NAMALWA (cell line): ENCODE results near the gene IL31.
"Not testable (repeated sequence)": the region's sequence is repeated elsewhere in the genome, so short reads cannot be mapped to it uniquely, and the experiment has no call there.

Experiments
- DNase-seq: peaks from one replicate; pipeline ENCODE4 v3.0.0-alpha.2; 2015; ENCODE audit warnings: low spot score

Gene IL31

DNA sequence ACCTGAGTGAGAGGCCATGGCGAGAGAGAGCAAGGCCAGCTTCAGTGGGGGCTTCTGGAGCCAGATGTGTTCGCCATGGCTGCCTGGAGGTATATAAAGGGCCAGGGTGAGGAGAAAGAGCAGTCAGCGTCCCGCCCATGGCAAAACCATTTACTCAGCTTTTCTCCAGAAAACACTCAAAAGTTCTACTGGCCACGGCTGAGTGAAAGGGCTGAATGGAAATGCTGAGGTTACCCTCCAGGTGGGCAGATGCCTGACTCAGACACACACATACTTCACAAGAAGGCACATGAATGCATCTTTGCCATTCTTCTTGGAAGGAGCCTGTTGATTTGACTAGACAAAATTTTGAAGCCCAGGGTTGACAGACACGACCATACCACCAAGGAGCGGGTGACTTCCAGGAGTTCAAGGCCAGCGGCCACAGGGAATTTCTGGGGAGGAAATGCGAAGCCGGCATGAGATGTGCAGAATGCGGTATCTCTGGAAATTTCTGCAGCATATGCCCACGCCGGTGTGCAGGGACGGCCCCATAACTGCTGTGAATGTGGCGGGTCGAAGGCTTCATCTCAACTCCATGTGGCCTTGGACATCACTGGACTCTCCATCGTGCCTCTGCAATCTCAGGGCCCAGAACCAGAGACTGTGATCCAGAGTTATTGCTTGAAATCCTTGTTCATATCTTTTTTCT, at the start of gene IL31:
Gene IL31, minus strand, starts transcription at position 67 of the 691 bp plus-strand sequence. Its CDS starts 49 bp downstream, at position 18.
- DNase-seq = no peak

DNA sequence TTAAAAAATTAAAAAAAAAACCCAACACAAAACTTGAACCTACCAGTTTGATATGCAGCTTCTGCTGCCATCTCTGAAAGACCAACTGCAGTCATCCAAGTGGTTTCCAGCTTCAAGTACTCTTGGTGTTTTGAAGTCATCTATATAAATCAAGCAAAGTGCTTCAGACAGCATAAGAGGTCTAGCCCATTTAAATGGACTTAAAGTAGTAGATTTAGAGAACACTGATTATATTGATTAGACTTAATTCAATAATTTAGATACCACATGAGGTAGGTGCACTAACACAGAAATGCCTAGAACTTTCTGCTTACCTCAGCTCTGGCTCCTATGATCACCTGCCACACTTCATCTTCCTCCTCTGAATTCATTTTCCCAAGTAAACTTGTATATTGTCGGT, 42.4 kb upstream of the IL31 start:
- no peak for DNase-seq

GRCh38 chr12:122215771-122216170, 41.8 kb upstream of the IL31 start:
- DNase-seq = no peak

- DNase-seq = no peak
Measured at GRCh38 chr12:122208073-122208820, 34.2 kb upstream of the IL31 start.

GRCh38 chr12:122207391-122207790, 33.4 kb upstream of the IL31 start:
- no peak for DNase-seq

- no peak for DNase-seq
Measured at GRCh38 chr12:122206976-122207375, 33.0 kb upstream of the IL31 start.

- no peak for DNase-seq
Measured at GRCh38 chr12:122206111-122206881, 32.3 kb upstream of the IL31 start.

DNA sequence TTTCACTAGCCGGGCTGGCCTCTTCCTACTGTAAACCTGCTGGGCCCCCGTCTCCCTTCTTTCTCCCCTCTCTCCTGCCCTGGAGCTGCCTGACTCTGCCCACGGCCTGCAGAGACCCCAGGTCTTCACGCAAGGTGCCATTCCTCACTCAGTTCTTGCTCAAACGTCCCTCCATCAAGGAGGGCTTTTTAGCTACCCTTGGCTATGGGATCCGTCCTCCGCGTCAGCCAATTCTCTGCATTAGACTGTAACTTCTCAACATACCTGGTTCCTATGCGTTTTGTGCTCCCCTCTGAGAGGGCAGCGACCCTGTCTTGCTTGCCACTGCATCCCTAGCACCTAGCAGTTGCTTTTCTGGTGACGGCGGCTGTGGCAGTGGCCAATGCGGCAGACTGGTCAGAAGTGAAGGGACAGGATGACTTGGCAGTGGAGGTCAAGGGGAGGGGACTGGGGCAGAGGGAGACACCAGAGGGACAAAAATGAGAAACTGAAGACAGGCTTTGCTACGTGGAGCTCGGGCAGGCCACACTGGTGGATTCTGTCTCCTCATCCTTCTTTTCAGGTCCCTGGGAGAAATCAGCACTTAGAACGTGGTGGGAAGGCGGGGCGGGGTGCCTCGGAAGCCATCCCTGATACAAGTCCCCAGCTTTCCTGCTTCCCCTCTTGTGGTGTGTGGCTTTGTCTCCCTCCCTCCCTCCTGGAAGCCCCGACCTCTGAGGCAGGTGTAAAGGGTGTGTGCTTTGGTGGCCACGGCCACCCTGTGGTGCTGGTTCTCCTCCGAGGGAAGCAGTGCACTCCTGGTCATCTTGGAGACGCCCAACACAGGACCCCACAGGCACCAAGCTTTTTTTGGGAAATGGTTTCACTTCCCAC, 31.3 kb upstream of the IL31 start:
- no peak for DNase-seq

DNA sequence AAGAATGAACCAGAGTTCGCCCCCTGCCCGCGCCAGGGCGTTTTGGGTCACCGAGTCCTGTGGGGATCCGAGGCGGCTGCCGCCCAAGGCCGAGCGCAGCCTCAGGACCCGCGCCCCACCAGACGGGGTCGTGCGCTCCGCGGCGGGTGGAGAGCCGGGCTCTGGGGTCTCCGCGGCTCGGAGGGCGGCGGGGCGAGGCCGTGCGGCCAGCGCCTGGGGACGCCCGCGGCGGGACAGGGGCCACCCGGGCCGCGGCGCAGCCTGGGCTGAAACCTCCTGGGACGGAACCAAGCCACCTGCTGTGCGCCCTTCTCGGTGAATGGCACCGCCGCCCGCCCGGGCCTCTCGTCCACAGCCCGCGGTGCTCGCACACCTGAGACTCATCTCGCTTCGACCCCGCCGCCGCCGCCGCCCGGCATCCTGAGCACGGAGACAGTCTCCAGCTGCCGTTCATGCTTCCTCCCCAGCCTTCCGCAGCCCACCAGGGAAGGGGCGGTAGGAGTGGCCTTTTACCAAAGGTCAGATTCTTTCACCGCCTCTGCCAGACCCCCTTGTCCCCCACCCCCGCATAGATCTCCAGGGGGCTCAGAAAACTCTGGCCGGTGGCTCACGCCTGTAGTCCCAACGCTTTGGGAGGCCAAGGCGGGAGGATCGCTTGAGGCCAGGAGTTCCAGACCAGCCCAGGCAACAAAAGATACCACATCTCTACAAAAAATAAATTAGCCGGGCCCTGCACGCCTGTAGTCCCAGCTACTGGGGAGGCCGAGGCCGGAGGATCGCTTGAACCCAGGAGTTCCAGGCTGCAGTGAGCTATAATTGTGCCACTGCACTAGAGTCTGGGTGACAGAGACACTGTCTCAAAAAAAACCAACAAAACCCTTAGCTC, 30.4 kb upstream of the IL31 start:
- DNase-seq = no peak

- DNase-seq = no peak
Measured at GRCh38 chr12:122203301-122204166, 29.5 kb upstream of the IL31 start, which contains the start of gene B3GNT4. Gene B3GNT4 (plus strand): TSS chr12:122203709. CDS start chr12:122204619, 910 bp downstream.

DNA sequence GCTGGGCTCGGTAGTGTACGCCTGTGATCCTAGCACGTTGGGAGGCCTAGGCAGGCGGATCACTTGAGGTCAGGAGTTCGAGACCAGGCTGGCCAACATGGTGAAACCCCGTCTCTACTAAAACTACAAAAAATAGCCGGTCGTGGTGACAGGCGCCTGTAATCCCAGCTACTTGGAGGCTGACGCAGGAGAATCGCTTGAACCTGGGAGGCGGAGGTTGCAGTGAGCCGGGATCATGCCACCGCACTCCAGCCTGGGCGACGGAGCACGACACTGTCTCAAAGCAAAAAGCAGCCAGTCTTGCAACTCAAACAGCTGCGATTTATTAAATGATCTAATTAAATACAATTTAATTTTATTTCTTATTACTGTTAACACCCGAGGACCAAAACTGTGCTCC, 28.8 kb upstream of the IL31 start:
- not testable (repeated sequence) for DNase-seq

- DNase-seq = no peak
Measured at GRCh38 chr12:122202017-122202416, 28.0 kb upstream of the IL31 start.

DNA sequence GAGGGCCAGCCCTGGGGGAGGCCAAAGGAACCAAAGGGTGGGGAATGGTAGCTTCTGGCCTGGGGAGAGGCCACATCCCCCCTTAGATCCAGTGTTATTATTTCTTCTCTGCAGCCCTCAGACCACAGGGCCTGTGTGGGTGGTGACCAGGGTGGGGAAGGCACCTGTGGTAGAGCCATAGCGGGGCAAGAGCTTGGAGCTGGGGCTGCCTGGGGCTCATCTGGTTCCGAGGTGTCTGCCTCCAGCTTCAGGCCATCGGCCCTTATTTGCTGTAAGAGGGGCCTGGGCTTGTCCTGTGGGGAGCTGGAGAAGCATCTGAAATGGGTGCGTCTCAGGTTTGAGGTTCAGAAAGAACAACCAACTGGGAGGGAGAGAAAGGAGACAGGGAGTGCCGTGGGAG, 27.4 kb upstream of the IL31 start:
- no peak for DNase-seq

- DNase-seq = no peak
Measured at GRCh38 chr12:122200541-122201175, 26.6 kb upstream of the IL31 start.

- no peak for DNase-seq
Measured at GRCh38 chr12:122199484-122200355, 25.7 kb upstream of the IL31 start.

GRCh38 chr12:122197612-122197966, 23.6 kb upstream of the IL31 start:
- DNase-seq = no peak

DNA sequence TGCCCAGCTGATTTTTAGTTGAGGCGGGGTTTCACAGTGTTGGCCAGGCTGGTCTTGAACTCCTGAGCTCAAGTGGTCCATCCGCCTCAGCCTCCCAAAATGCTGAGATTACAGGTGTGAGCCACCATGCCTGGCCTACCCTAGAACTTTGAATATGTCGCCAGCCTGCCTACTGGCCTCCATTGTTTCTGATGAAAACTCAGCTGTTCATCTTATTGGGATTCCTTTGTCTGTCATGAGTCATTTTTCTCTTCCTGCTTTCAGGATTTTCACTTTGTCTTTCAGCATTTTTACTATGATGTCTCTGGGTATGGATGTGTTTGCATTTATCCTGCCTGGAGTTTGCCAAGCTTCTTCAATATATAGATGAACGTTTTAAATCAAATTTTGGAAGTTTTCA, 21.4 kb upstream of the IL31 start:
- no peak for DNase-seq

GRCh38 chr12:122194804-122195203, 20.8 kb upstream of the IL31 start:
- no peak for DNase-seq
